HG03060 (cell line): ENCODE data around the gene P4HTM.

Experiments
- ATAC-seq: cut with Tn5 transposase; IDR thresholded peaks from one replicate; pipeline ENCODE4 v1.9.1; 2021; ENCODE audit warnings: low read depth, moderate number of reproducible peaks; ENCODE audit not compliant: unreplicated experiment

P4HTM gene

GRCh38 chr3:48989796-48990635 lies at the start of gene P4HTM:
TSS of gene P4HTM (plus strand) at chr3:48990241. CDS start at chr3:48990257, 16 bp downstream.
- no peak for ATAC-seq

GRCh38 chr3:48945432-48945831 lies 44.6 kb upstream of the P4HTM start:
- no peak for ATAC-seq

GRCh38 chr3:48945891-48946549 lies 44.0 kb upstream of the P4HTM start:
- no peak for ATAC-seq

GRCh38 chr3:48949376-48949717 lies 40.7 kb upstream of the P4HTM start:
- no peak for ATAC-seq

- no peak for ATAC-seq
These were observed 40.0 kb upstream of the P4HTM start for GRCh38 chr3:48950051-48950450.

GRCh38 chr3:48951764-48952163 lies 38.3 kb upstream of the P4HTM start:
- no peak for ATAC-seq

GRCh38 chr3:48952510-48953118 lies 37.4 kb upstream of the P4HTM start:
- no peak for ATAC-seq

- no peak for ATAC-seq
These were observed 32.9 kb upstream of the P4HTM start for GRCh38 chr3:48957006-48957705.

- ATAC-seq, result no peak
These were observed 29.1 kb upstream of the P4HTM start for GRCh38 chr3:48960841-48961413.

GRCh38 chr3:48962340-48962739 lies 27.7 kb upstream of the P4HTM start:
- no peak for ATAC-seq

GRCh38 chr3:48962939-48963338 lies 27.1 kb upstream of the P4HTM start:
- ATAC-seq, result no peak

- ATAC-seq, result no peak
These were observed 26.4 kb upstream of the P4HTM start for GRCh38 chr3:48963591-48963990.

- ATAC-seq, result no peak
These were observed 23.7 kb upstream of the P4HTM start for GRCh38 chr3:48966367-48966766.

GRCh38 chr3:48966876-48967361 lies 23.1 kb upstream of the P4HTM start:
- ATAC-seq, result no peak

GRCh38 chr3:48970586-48970985 lies 19.5 kb upstream of the P4HTM start:
- ATAC-seq, result no peak

GRCh38 chr3:48974076-48974864 lies 15.8 kb upstream of the P4HTM start:
- no peak for ATAC-seq

- no peak for ATAC-seq
These were observed 10.6 kb upstream of the P4HTM start for GRCh38 chr3:48979451-48979850.

GRCh38 chr3:48980295-48980694 lies 9.7 kb upstream of the P4HTM start:
- no peak for ATAC-seq

- ATAC-seq, result no peak
These were observed 8.0 kb upstream of the P4HTM start for GRCh38 chr3:48982016-48982415.

GRCh38 chr3:48982686-48983085 lies 7.4 kb upstream of the P4HTM start:
- no peak for ATAC-seq
